ENCODE data around the gene TNIP3. TPM values are rescaled to one million over a fixed set of nuclear protein-coding genes. Genes with fewer than 3 reads are reported as not detected.

Gene TNIP3
- total and polyA plus RNA-seq, 11 donors, result 0.07 to 0.59 (median 0.14) TPM; not detected in 8

DNA sequence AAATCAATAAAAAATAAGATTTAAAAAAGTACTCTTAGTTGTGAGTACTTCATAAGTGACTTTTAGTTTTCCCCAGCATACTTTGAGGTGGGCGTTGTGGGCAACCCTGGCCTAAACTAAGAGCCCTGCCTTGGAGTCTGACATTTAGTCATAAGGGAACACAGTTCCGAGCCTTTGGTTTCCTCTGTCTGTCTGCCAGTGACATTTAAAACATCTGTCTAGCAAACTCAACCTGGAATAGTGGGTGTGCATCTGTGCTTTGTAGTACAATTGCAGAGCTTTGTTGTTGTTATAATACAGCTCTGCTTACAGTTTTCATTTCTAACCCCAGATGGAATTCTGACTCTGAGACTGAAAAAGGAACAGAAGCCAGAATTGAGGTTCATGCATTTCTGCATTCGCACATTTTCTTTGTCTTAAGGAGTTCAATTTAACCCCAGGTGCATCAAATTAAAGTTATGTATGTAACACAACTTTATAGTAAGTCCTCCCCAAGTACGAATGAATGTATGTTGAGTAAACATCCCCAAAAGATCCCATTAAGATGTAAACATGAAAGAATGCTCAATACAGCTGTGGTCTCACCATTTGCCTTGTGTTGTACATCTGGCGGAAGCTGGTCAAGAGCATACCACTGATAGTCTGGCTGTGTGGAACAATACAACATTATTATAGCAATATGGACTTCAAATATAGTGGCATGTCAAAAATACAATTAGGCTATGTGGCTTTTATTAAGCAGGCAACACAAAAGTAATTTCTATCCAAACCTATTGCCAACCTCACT lies 25.9 kb downstream of the TNIP3 start:
- intact Hi-C loops (cut with DNase I), result no loop called here
- Histone ChIP-seq H3K9me3 (no peaks in the 10 kb centered on the region), H3K27ac (no peak overlapping the region), H3K36me3 (no peaks in the 10 kb centered on the region), H3K4me3 (no peak overlapping the region), H3K4me1 (peaks cover 0 to 6% (median 0%) of the 10 kb centered on the region in 12 donors), H3K27me3 (no peaks in the 10 kb centered on the region)
- TF ChIP-seq POLR2A (IDR thresholded peaks at IDR 0.05), result no peak
- TF ChIP-seq, protein P1, sequence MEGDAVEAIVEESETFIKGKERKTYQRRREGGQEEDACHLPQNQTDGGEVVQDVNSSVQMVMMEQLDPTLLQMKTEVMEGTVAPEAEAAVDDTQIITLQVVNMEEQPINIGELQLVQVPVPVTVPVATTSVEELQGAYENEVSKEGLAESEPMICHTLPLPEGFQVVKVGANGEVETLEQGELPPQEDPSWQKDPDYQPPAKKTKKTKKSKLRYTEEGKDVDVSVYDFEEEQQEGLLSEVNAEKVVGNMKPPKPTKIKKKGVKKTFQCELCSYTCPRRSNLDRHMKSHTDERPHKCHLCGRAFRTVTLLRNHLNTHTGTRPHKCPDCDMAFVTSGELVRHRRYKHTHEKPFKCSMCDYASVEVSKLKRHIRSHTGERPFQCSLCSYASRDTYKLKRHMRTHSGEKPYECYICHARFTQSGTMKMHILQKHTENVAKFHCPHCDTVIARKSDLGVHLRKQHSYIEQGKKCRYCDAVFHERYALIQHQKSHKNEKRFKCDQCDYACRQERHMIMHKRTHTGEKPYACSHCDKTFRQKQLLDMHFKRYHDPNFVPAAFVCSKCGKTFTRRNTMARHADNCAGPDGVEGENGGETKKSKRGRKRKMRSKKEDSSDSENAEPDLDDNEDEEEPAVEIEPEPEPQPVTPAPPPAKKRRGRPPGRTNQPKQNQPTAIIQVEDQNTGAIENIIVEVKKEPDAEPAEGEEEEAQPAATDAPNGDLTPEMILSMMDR (IDR thresholded peaks at IDR 0.05), result no peak
- ATAC-seq (no peak), DNase-seq (no peak)
- 83 to 87% (median 84%) methylated on average over 5 of the region's 5 CpGs for WGBS, 4 donors

DNA sequence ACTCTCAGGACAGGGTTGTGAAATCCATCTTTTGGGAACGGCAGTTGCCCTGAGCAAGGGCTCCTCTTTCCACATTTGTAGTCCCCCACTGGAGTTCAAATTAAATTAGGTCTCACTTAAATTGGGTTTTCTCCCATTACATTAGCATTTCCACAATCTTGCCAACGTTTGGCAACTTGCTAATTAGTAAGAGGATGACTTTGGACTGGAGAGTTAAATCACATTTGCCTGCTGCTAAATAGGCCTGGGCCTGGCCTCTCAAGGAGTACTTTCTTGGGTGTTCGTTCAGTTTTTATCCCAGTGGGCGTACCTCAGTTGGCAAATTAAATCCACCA lies 33.8 kb downstream of the TNIP3 start:
- no peaks in the 10 kb centered on the region for H3K4me1 ChIP-seq
- ATAC-seq, result no peak
- no peaks in the 10 kb centered on the region for H3K36me3 ChIP-seq
- no peak overlapping the region for H3K4me3 ChIP-seq
- H3K27ac ChIP-seq, result no peak overlapping the region
- TF ChIP-seq, protein P1 (IDR thresholded peaks at IDR 0.05), result no peak
- TF ChIP-seq POLR2A (IDR thresholded peaks at IDR 0.05), result no peak
- no peak for DNase-seq
- intact Hi-C loops (cut with DNase I), result no loop called here
- peaks cover 0 to 3% (median 0%) of the 10 kb centered on the region in 12 donors for H3K9me3 ChIP-seq
- H3K27me3 ChIP-seq, result no peaks in the 10 kb centered on the region
- 69 to 76% (median 70%) methylated on average over 4 of the region's 4 CpGs for WGBS, 4 donors

DNA sequence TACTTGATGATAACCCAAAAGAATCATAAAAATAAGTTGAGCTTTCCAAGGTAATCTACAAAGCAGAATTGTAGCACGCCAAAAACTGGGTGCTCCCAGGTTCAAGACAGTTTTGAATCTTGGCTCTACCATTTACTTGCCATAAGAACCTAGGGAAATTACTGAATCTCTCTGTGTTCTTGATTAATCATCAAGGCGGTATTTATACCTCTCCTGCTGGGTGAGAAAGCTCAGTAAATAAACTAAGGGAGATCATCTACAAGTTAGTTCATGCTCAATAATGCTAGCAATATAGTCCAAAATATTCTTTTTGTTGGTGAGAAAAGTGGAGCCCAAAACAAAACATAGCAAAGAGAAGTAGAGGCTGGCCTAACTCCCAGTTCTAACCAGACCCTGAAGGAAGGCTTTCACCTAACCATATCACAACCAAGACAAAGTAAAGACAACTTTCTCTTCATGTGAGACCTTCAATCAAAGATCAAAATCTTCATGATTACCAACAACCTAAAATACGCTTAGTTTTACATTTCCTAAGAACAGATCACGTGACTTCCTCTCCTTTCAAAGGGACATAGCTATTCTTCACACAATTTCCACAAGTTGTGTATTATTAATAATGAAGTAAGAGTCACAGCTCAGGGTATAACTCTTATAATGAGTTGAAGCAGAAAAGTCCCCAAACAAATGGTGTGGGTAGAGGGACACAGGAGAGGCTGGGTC lies 34.4 kb downstream of the TNIP3 start:
- H3K4me1 ChIP-seq, result no peaks in the 10 kb centered on the region
- WGBS, 4 donors, result 75 to 92% (median 90%) methylated on average over 4 of the region's 4 CpGs

DNA sequence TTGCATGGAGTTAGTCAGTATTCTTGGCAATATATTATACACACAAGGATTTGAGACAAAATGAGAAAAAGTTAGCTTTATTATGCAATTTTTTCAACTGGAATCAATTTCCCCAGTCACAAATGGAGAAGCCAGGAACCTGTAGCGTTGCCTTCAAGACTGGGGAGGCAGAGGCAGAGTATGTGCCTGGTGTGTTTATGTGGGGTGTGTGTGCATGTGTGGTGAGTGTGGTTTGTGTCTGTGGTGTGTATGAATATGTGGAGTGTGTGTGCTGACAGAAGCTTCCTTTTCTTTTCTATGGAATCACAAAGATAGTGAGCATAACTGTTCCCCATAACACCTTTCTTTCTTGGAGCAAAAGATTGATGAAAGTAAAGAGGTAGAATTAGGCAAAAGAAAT lies 37.0 kb downstream of the TNIP3 start:
- TF ChIP-seq, protein P1 (IDR thresholded peaks at IDR 0.05), result no peak
- TF ChIP-seq POLR2A (IDR thresholded peaks at IDR 0.05), result no peak
- H3K4me3 ChIP-seq, result no peak overlapping the region
- DNase-seq (no peak), ATAC-seq (no peak)
- WGBS, 4 donors, result 92 to 97% (median 96%) methylated on average over 1 of the region's 1 CpG
- no peak overlapping the region for H3K27ac ChIP-seq
- H3K4me1 ChIP-seq, result no peaks in the 10 kb centered on the region
- H3K36me3 ChIP-seq, result no peaks in the 10 kb centered on the region
- peaks cover 0 to 3% (median 0%) of the 10 kb centered on the region in 12 donors for H3K9me3 ChIP-seq
- intact Hi-C loops (cut with DNase I), result no loop called here
- no peaks in the 10 kb centered on the region for H3K27me3 ChIP-seq

More for the DNA sequence above, 34.4 kb downstream of the TNIP3 start:
- Histone ChIP-seq H3K27ac (no peak overlapping the region), H3K9me3 (peaks cover 0 to 3% (median 0%) of the 10 kb centered on the region in 12 donors), H3K36me3 (no peaks in the 10 kb centered on the region), H3K4me3 (no peak overlapping the region), H3K27me3 (no peaks in the 10 kb centered on the region)
- TF ChIP-seq POLR2A (IDR thresholded peaks at IDR 0.05), result no peak
- TF ChIP-seq, protein P1 (IDR thresholded peaks at IDR 0.05), result no peak
- intact Hi-C loops (cut with DNase I), result no loop called here
- DNase-seq (no peak), ATAC-seq (no peak)
